ENCODE results near the gene SHMT2. TPM values are rescaled to one million over a fixed set of nuclear protein-coding genes. Genes with fewer than 3 reads are reported as not detected.
A peak's percentile ranks its signal among the peaks of the same experiment; 100 is the strongest.

The SHMT2 gene
- total and polyA plus RNA-seq, 2 of the 4 experiments (the other 2 are of a cell fraction) = 266 to 364 TPM

GRCh38 chr12:57203791-57204190 is 25.7 kb upstream of the SHMT2 start:
- H4K91ac ChIP-seq (ENCODE audit: insufficient read depth, low read depth, low read length) = no peak overlapping the region
- peaks cover 96% of the 10 kb centered on the region for H3K36me3 ChIP-seq (ENCODE audit: control insufficient read depth, insufficient read depth, low read length)
- no peaks in the 10 kb centered on the region for H3K27me3 ChIP-seq (ENCODE audit: control insufficient read depth, insufficient read depth, low read length)
- H4K5ac ChIP-seq (ENCODE audit: low read depth, low read length) = no peak overlapping the region
- intact Hi-C loops (cut with micrococcal nuclease) = no loop called here
- in situ Hi-C loops (cut with MboI; ENCODE audit: low sequenced_read_pairs) = no loop called here
- H4K20me1 ChIP-seq (ENCODE audit: insufficient read depth, low read length) = peaks cover 8% of the 10 kb centered on the region
- H2BK120ac ChIP-seq (ENCODE audit: low read depth, low read length) = no peak overlapping the region
- H3K4me2 ChIP-seq (ENCODE audit: low read depth, low read length) = no peak overlapping the region
- no peak overlapping the region for H3K14ac ChIP-seq (replicated peaks; ENCODE audit: low read depth, low read length)
- no TSS peak for BruUV-seq (replicated peaks)
- no peak overlapping the region for H2AK5ac ChIP-seq (ENCODE audit: low read depth, low read length)
- no peak overlapping the region for H3K4ac ChIP-seq (ENCODE audit: low read depth, low read length)
- no peak overlapping the region for H3K27ac ChIP-seq (ENCODE audit: insufficient read depth, low read length)
- TF ChIP-seq ELK1 (IDR thresholded peaks at IDR 0.05; ENCODE audit: borderline replicate concordance, low read depth, low read length) (no peak), MAZ (IDR thresholded peaks at IDR 0.05; ENCODE audit: borderline replicate concordance, low read depth, low read length) (no peak), CTCF (conservative IDR thresholded peaks at IDR 0.05; ENCODE audit: low read depth, low read length) (no peak), RCOR1 (IDR thresholded peaks at IDR 0.05; ENCODE audit: insufficient replicate concordance, low read length) (no peak), MXI1 (IDR thresholded peaks at IDR 0.05; ENCODE audit: borderline replicate concordance, low read depth, low read length) (no peak), CEBPB (IDR thresholded peaks at IDR 0.05; ENCODE audit: low read depth, low read length) (no peak), BHLHE40 (IDR thresholded peaks at IDR 0.05; ENCODE audit: low read depth, low read length) (no peak), MAFK (IDR thresholded peaks at IDR 0.05; ENCODE audit: low read depth, low read length) (no peak)
- ChIA-PET POLR2A (ENCODE audit: unreplicated experiment) (no interaction called here), CTCF (no interaction called here)
- no peak overlapping the region for H3K4me3 ChIP-seq (ENCODE audit: insufficient read depth, low read depth, low read length)
- no peak overlapping the region for H3K9ac ChIP-seq (ENCODE audit: low read depth, low read length)
- no peaks in the 10 kb centered on the region for H3K9me3 ChIP-seq (ENCODE audit: control insufficient read depth, insufficient read depth, low read length)
- DNase-seq (no peak), ATAC-seq (ENCODE audit: low read depth) (no peak)
- peaks cover 4 to 11% of the 10 kb centered on the region in 2 experiments; a peak in 2 of 4 replicates for H3K79me1 ChIP-seq (ENCODE audit: low read depth in 1 of 2, low read length in 2 of 2)
- dilution Hi-C loops (cut with HindIII; ENCODE audit: low sequenced_read_pairs, unreplicated experiment) = no loop called here
- no peak overlapping the region for H2BK15ac ChIP-seq (ENCODE audit: low read depth, low read length)
- peak overlapping the region; percentile 32 for H2AFZ ChIP-seq (replicated peaks; ENCODE audit: low read length, poor library complexity)
- H4K8ac ChIP-seq (ENCODE audit: low read depth in 2 of 2, low read length in 2 of 2) = no peak overlapping the region
- H3K18ac ChIP-seq (ENCODE audit: low read depth, low read length) = no peak overlapping the region
- no peak overlapping the region for H3K56ac ChIP-seq (ENCODE audit: extremely low read depth, insufficient read depth, low read length)
- H2BK20ac ChIP-seq (ENCODE audit: low read depth, low read length) = no peak overlapping the region
- no peak overlapping the region for H2AK9ac ChIP-seq (replicated peaks; ENCODE audit: low read depth, low read length, poor library complexity)
- no peaks in the 10 kb centered on the region for H3K4me1 ChIP-seq (ENCODE audit: control insufficient read depth, insufficient read depth, low read length)
- H3K9me1 ChIP-seq (ENCODE audit: insufficient read depth, low read length) = no peaks in the 10 kb centered on the region
- no peak overlapping the region for H3K23ac ChIP-seq (ENCODE audit: low read depth, low read length)
- no peak overlapping the region for H2BK5ac ChIP-seq (ENCODE audit: low read depth, low read length, poor library complexity, severe bottlenecking)
- WGBS, 2 experiments (ENCODE audit: extremely low coverage in 2 of 2, insufficient read length in 1 of 2) = 100% methylated on average over 5 of the region's 11 CpGs; no CpG with 5 or more reads in 1 of the 2 experiments

Data from IMR-90 (cell line).